Measurements from ENCODE around the gene ZMYM4. TPM values are rescaled to one million over a fixed set of nuclear protein-coding genes. Genes with fewer than 3 reads are reported as not detected.
"Not testable (repeated sequence)": the region's sequence is repeated elsewhere in the genome, so short reads cannot be mapped to it uniquely, and the experiment has no call there.

ZMYM4 gene
- total and polyA plus RNA-seq, 11 donors = 8.0 to 44.3 (median 32.2) TPM

DNA sequence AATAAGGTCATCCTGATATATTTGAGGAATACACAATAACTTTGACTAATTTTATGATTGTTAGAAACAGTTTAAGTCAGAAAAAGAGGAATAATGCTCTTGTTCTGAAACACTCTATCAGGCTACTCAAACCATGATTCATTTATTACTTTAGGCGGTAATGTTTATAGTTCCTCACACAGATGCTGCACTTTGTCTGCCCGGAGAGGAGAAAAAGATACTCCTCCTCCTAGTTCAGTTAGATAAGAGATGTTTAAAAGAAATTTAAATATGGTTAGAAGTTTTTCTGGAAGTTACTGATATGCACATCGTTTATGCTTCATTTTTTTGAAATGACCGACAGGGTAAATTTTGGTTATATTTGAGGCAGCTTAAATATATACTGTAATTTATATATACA is 103.0 kb downstream of the ZMYM4 start:
- Histone ChIP-seq H3K4me3 (no peak overlapping the region), H3K27me3 (no peaks in the 10 kb centered on the region), H3K9me3 (no peaks in the 10 kb centered on the region), H3K36me3 (peaks cover 0 to 18% (median 6%) of the 10 kb centered on the region in 9 donors), H3K4me1 (peaks cover 0 to 16% (median 9%) of the 10 kb centered on the region in 12 donors), H3K27ac (no peak overlapping the region)
- WGBS, 4 donors = 79 to 81% (median 80%) methylated on average over 4 of the region's 4 CpGs
- TF ChIP-seq POLR2A (IDR thresholded peaks at IDR 0.05) (no peak), CTCF (IDR thresholded peaks at IDR 0.05) (no peak)
- no peak for DNase-seq
- no peak for ATAC-seq
- intact Hi-C loops (cut with DNase I) = no loop called here

GRCh38 chr1:35377555-35377954 is 109.0 kb downstream of the ZMYM4 start:
- Histone ChIP-seq H3K27ac (no peak overlapping the region), H3K4me3 (no peak overlapping the region), H3K9me3 (no peaks in the 10 kb centered on the region), H3K4me1 (no peaks in the 10 kb centered on the region), H3K27me3 (no peaks in the 10 kb centered on the region), H3K36me3 (peaks cover 0 to 26% (median 3%) of the 10 kb centered on the region in 9 donors)
- intact Hi-C loops (cut with DNase I) = no loop called here
- TF ChIP-seq CTCF (IDR thresholded peaks at IDR 0.05) = no peak
- TF ChIP-seq POLR2A (IDR thresholded peaks at IDR 0.05) = no peak
- no peak for ATAC-seq
- DNase-seq = no peak

DNA sequence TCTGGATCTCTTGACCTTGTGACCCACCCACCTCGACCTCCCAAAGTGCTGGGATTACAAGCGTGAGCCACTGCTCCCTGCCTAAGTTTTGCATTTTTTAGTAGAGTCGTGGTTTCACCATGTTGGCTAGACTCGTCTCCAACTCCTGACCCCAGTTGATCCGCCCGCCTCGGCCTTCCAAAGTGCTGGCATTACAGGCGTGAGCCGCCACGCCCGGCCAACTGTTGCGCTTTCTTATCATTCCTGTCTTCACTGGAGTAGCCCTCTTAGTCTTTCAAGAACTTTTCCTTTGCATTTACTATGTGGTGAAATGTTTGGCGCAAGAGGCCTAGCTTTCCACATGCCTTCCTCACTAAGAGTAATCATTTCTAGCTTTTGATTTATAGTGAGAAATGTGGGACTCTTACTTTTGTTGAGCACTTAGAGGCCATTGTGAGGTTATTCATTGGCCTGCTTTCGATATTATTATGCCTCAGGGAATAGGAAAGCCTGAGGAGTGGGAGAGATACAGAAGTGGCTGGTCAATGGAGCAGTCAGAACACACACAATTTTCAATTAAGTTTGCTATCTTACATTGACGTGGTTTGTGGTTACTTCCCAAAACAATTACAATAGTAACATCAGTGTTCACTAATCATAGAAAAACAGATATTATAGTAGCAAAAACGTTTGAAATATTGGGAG is 111.0 kb downstream of the ZMYM4 start:
- H3K27me3 ChIP-seq = no peaks in the 10 kb centered on the region
- no peaks in the 10 kb centered on the region for H3K4me1 ChIP-seq
- TF ChIP-seq POLR2A (IDR thresholded peaks at IDR 0.05) (no peak), CTCF (IDR thresholded peaks at IDR 0.05) (no peak)
- no peak overlapping the region for H3K27ac ChIP-seq
- H3K4me3 ChIP-seq = no peak overlapping the region
- intact Hi-C loops (cut with DNase I) = no loop called here
- no peak for DNase-seq
- ATAC-seq = no peak
- 74 to 88% (median 82%) methylated on average over 16 of the region's 16 CpGs for WGBS, 4 donors
- H3K36me3 ChIP-seq = peaks cover 0 to 37% (median 3%) of the 10 kb centered on the region in 9 donors
- no peaks in the 10 kb centered on the region for H3K9me3 ChIP-seq

GRCh38 chr1:35380111-35380510 is 111.6 kb downstream of the ZMYM4 start:
- H3K9me3 ChIP-seq, DNase-seq, H3K4me1 ChIP-seq, H3K27me3 ChIP-seq, H3K4me3 ChIP-seq, H3K27ac ChIP-seq, ATAC-seq: not testable (repeated sequence)
- intact Hi-C loops (cut with DNase I) = loop anchor here in 1 of 10 donors (10.0 kb wide), 1 partner anchor 185 kb away; the partner anchor contains the start of gene SFPQ
- peaks cover 0 to 38% (median 9%) of the 10 kb centered on the region in 9 donors for H3K36me3 ChIP-seq
- WGBS, 4 donors = 96 to 98% (median 97%) methylated on average over 6 of the region's 6 CpGs

- intact Hi-C loops (cut with DNase I) = loop anchor here in 1 of 10 donors (10.0 kb wide), 1 partner anchor 187 kb away; the partner anchor contains the start of gene SFPQ
- Histone ChIP-seq H3K36me3 (peaks cover 0 to 50% (median 29%) of the 10 kb centered on the region in 9 donors), H3K27me3 (no peaks in the 10 kb centered on the region), H3K4me1 (no peaks in the 10 kb centered on the region), H3K27ac (no peak overlapping the region), H3K4me3 (no peak overlapping the region), H3K9me3 (no peaks in the 10 kb centered on the region)
- no peak for DNase-seq
- no peak for TF ChIP-seq CTCF (IDR thresholded peaks at IDR 0.05)
- TF ChIP-seq POLR2A (IDR thresholded peaks at IDR 0.05) = no peak
- ATAC-seq = no peak
- WGBS, 4 donors = 91 to 92% (median 92%) methylated on average over 4 of the region's 4 CpGs
These were observed 113.6 kb downstream of the ZMYM4 start for GRCh38 chr1:35382107-35382506.
